Measurements from ENCODE around the gene SMIM31. TPM values are rescaled to one million over a fixed set of nuclear protein-coding genes. Genes with fewer than 3 reads are reported as not detected.

SMIM31 gene
- total RNA-seq, 1 experiment from 2014 or later, result not detected

DNA sequence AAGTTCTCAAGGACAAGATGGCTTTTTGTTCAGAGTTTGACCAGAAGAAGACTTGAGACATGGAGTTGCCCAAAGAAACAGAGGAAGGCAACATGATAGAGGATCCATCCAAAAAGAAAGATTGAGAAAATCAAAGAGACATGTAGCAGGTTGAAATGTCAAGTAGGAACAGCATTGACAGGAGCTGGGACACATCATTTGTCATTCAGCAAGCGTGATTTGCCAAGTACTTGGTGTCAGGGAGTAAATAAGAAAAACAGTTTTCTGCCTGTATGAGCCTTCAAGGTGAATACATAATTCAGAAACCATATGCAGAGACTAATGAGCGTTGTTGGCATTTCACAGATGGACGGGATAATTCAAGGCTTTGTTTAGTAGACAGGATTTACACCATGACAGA is 11.2 kb downstream of the SMIM31 start:
- Mint-ChIP-seq H3K27ac (no peak overlapping the region), H3K4me3 (no peak overlapping the region), H3K9me3 (no peaks in the 10 kb centered on the region), H3K36me3 (ENCODE audit: insufficient read depth in 1 of 3, low read depth in 3 of 3) (no peaks in the 10 kb centered on the region), H3K27me3 (ENCODE audit: low read depth) (no peaks in the 10 kb centered on the region), H3K4me1 (peaks cover 13 to 22% of the 10 kb centered on the region in 2 experiments)
- Histone ChIP-seq H4K20me1 (ENCODE audit: control insufficient read depth, insufficient read depth, insufficient read length) (no peaks in the 10 kb centered on the region), H3K27ac (ENCODE audit: insufficient read length, low read depth, low read length) (no peak overlapping the region), H3K18ac (ENCODE audit: insufficient read length, low read depth, low read length) (no peak overlapping the region), H2BK20ac (ENCODE audit: low read depth, low read length, poor library complexity, severe bottlenecking) (no peak overlapping the region), H3K23me2 (ENCODE audit: insufficient read length, low read depth, low read length, poor library complexity, severe bottlenecking) (no peaks in the 10 kb centered on the region), H3K4me2 (ENCODE audit: insufficient read depth, insufficient read length, low read length) (no peak overlapping the region), H4K91ac (ENCODE audit: insufficient read length, low read depth, low read length) (no peak overlapping the region), H2BK12ac (ENCODE audit: insufficient read length, low read depth, low read length) (no peak overlapping the region), H3K79me1 (ENCODE audit: insufficient read depth, low read depth, low read length, poor library complexity, severe bottlenecking) (no peaks in the 10 kb centered on the region), H3K9ac (ENCODE audit: extremely low read depth, insufficient read length, low read length) (no peak overlapping the region), H4K5ac (ENCODE audit: insufficient read length, low read depth, low read length) (no peak overlapping the region), H3K79me2 (ENCODE audit: insufficient read depth, low read length) (no peaks in the 10 kb centered on the region), H3K23ac (ENCODE audit: insufficient read length, low read depth, low read length) (no peak overlapping the region), H4K8ac (replicated peaks; ENCODE audit: insufficient read length, low read depth, low read length) (no peak overlapping the region), H3K27me3 (ENCODE audit: insufficient read depth, low read length) (no peaks in the 10 kb centered on the region), H3T11ph (ENCODE audit: low read length) (no peak overlapping the region), H2BK5ac (ENCODE audit: insufficient read length, low read length) (no peak overlapping the region), H2BK120ac (ENCODE audit: low read depth, low read length, poor library complexity, severe bottlenecking) (no peak overlapping the region), H2AK5ac (ENCODE audit: insufficient read length, low read length) (no peak overlapping the region), H2BK15ac (ENCODE audit: low read depth, low read length) (no peak overlapping the region), H3K56ac (ENCODE audit: insufficient read length, low read depth, low read length) (no peak overlapping the region), H3K4me1 (ENCODE audit: insufficient read depth, low read length) (no peaks in the 10 kb centered on the region), H3K9me3 (ENCODE audit: control insufficient read depth, low read depth, low read length) (no peaks in the 10 kb centered on the region), H3K4ac (ENCODE audit: low read depth, low read length) (no peak overlapping the region), H2AFZ (ENCODE audit: low read length) (no peak overlapping the region), H3K14ac (ENCODE audit: insufficient read depth, low read length) (no peak overlapping the region)
- no CpG with 5 or more reads among the region's 3 CpGs for WGBS (ENCODE audit: extremely low coverage, insufficient read length, low lambda C conversion rate)
- TF ChIP-seq, protein P1, sequence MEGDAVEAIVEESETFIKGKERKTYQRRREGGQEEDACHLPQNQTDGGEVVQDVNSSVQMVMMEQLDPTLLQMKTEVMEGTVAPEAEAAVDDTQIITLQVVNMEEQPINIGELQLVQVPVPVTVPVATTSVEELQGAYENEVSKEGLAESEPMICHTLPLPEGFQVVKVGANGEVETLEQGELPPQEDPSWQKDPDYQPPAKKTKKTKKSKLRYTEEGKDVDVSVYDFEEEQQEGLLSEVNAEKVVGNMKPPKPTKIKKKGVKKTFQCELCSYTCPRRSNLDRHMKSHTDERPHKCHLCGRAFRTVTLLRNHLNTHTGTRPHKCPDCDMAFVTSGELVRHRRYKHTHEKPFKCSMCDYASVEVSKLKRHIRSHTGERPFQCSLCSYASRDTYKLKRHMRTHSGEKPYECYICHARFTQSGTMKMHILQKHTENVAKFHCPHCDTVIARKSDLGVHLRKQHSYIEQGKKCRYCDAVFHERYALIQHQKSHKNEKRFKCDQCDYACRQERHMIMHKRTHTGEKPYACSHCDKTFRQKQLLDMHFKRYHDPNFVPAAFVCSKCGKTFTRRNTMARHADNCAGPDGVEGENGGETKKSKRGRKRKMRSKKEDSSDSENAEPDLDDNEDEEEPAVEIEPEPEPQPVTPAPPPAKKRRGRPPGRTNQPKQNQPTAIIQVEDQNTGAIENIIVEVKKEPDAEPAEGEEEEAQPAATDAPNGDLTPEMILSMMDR (conservative IDR thresholded peaks at IDR 0.05), result no peak
- no peak for DNase-seq
